Mucosa of descending colon (tissue), 3 donors: ENCODE results near the gene CHD3. TPM values are rescaled to one million over a fixed set of nuclear protein-coding genes. Genes with fewer than 3 reads are reported as not detected.

Source experiments
- ATAC-seq: fragments of 200-7000 bp; cut with Tn5 transposase; one replicate; pipeline ENCODE4 v1.9.1; 2020; ENCODE audit warnings: mild to moderate bottlenecking, moderate library complexity
- DNase-seq, 3 donors: peaks; one replicate each; pipeline ENCODE4 v3.0.0-alpha.2; 2020
- H3K36me3 ChIP-seq: fragments of 200-600 bp; one replicate; pipeline ENCODE4 v1.8.0; 2021; ENCODE audit warnings: low read depth, mild to moderate bottlenecking
- H3K4me1 ChIP-seq: fragments of 200-600 bp; one replicate; pipeline ENCODE4 v1.8.0; 2021; ENCODE audit warnings: low read depth, mild to moderate bottlenecking
- H3K4me3 ChIP-seq: fragments of 200-600 bp; one replicate; pipeline ENCODE4 v1.8.0; 2021; ENCODE audit warnings: mild to moderate bottlenecking
- H3K9me3 ChIP-seq: fragments of 200-600 bp; one replicate; pipeline ENCODE4 v1.8.0; 2021; ENCODE audit warnings: mild to moderate bottlenecking
- intact Hi-C, 2 donors: fragments of 100-400 bp; cut with DNase I in 1 of 2; cut with micrococcal nuclease in 1 of 2; formaldehyde crosslinking; loops; one replicate each; pipeline versions ENCODE4 v1.11.0 to v1.11.1; 2022; cut with DNase I, micrococcal nuclease
- total RNA-seq, 3 donors: library from RNA; stranded (reverse); fragmentation: NEBNext Ultra II Directional in 2 of 3; extraction: Animal tissue kit (Norgen Biotek cat#: 25700) in 2 of 3; gene quantifications; one replicate each; pipeline versions ENCODE4 v1.2.1 to v1.2.4, GENCODE V29; 2021 to 2023
- TF ChIP-seq, protein P1 (sequence below): fragments of 200-600 bp; IDR thresholded peaks from one replicate; pipeline ENCODE4 v1.8.0; 2022; ENCODE audit warnings: antibody characterized with exemption, mild to moderate bottlenecking
- donor health status: DM: no; HTN: no; CAD: no; lungs with moderate emphysema.
- donor health status: DM: no; HTN: no; CAD: no.
- donor health status: DM: no; HTN: yes; CAD: no.

Gene CHD3
- total RNA-seq, 3 donors from 2014 or later: 52.7 to 151 (median 56.5) TPM

DNA sequence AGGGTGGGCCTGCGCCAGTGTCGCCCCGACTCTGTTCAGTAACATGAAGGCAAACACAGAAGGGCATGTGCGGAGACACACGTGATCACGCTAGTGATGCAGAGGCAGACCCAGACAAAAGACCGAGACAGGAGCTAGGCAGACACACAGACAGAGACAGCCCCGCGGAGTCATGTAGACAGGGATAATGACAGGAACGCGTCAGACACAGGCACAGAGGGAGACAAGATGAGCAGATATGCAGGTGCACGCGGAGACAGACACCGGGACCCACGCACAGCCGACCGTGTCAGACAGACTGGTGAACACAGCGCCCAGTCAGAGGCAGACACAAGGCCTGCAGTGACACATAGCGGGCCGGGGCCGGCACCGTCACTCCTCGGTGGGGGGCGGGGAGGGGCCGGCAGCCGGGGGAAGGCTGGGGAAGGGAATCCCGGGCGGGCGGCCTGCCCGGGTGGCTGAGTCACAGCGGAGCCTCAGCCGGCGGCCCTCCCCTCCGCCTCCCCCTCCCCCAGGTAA, 47.1 kb upstream of the CHD3 start:
- Histone ChIP-seq H3K9me3 (no peaks in the 10 kb centered on the region), H3K4me1 (peaks cover 52% of the 10 kb centered on the region), H3K36me3 (no peaks in the 10 kb centered on the region), H3K4me3 (peak overlapping the region; percentile 51)
- TF ChIP-seq, protein P1, sequence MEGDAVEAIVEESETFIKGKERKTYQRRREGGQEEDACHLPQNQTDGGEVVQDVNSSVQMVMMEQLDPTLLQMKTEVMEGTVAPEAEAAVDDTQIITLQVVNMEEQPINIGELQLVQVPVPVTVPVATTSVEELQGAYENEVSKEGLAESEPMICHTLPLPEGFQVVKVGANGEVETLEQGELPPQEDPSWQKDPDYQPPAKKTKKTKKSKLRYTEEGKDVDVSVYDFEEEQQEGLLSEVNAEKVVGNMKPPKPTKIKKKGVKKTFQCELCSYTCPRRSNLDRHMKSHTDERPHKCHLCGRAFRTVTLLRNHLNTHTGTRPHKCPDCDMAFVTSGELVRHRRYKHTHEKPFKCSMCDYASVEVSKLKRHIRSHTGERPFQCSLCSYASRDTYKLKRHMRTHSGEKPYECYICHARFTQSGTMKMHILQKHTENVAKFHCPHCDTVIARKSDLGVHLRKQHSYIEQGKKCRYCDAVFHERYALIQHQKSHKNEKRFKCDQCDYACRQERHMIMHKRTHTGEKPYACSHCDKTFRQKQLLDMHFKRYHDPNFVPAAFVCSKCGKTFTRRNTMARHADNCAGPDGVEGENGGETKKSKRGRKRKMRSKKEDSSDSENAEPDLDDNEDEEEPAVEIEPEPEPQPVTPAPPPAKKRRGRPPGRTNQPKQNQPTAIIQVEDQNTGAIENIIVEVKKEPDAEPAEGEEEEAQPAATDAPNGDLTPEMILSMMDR: no peak
- intact Hi-C loops: no loop called here
- DNase-seq (peak; percentile 80 to 92 (median 87)), ATAC-seq (peak; percentile 23)

DNA sequence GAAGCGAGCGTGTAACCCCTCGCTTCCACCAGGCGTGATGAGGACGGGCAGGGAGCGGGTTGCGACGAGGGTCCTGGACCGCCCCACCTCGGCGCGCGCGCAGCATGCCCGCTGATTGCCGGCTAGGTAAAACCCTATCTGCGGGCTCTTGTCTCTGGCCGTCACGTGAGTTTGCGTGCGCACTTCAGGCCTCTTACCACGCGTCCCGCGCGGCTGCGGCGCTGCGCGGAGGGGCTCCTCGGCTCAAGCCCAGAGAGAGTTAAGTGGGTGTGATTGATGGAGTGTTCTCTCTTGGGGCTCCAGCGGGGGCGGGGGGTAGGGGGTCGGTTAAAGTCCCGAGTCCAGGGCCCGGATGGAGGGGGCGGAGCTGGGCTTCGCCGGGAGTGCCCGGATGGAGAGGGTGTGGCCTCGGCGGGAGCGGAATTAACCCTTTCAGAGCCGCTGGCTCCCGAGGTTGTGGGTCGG, 46.6 kb upstream of the CHD3 start:
- Histone ChIP-seq H3K4me1 (peaks cover 49% of the 10 kb centered on the region), H3K9me3 (no peaks in the 10 kb centered on the region), H3K4me3 (peak overlapping the region; percentile 51), H3K36me3 (no peaks in the 10 kb centered on the region)
- ATAC-seq (peak; percentile 65), DNase-seq (peak; percentile 93 to 95 (median 94))
- TF ChIP-seq, protein P1: no peak
- intact Hi-C loops: no loop called here

DNA sequence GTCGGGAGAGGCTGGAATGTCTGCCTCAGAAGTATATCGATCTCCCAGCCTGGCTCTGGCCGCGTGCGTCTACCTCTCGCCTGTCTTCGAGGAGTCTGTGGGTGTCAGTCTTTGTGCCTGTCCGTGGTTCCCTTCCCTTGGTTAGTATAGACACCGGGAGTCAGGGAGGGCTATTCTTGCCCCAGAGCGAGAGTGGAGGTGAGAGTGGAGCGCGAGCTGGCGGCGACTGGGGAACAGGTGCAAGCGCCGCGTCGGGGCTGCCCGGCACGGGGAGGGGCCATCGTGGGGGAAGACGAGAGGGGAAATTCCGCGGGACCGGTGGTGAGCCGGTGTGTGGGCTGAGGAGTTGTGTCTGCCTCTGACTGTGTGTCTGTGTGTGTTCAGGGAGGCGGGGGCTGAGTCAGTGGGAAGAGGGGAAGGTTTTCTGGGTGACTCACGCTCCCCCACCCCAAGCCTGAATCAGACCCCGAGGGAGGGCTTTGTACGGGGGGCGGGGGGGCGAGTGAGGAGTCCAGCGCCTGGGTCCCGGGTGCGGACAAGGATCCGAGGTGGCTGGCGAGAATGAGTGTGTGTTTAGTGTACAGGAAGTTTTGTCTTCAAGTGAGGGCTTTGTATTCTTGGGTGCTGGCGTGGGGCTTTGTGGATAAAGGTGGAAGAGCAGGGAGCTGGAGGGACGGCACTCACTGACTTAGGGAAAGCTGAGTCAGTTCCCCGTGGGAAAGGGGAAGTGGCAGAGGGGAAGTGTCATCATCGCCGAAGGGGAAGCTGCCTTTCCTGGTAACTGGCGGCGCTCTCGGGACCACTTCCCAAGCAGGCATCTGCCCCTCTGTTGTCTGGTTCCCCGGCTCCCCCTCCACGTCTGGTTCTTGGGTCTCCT, 46.0 kb upstream of the CHD3 start:
- Histone ChIP-seq H3K9me3 (no peaks in the 10 kb centered on the region), H3K4me1 (peaks cover 42% of the 10 kb centered on the region), H3K36me3 (no peaks in the 10 kb centered on the region), H3K4me3 (peak overlapping the region; percentile 51)
- DNase-seq (peak; percentile 73 to 91 (median 83)), ATAC-seq (peak; percentile 24)
- intact Hi-C loops: no loop called here
- TF ChIP-seq, protein P1: no peak

DNA sequence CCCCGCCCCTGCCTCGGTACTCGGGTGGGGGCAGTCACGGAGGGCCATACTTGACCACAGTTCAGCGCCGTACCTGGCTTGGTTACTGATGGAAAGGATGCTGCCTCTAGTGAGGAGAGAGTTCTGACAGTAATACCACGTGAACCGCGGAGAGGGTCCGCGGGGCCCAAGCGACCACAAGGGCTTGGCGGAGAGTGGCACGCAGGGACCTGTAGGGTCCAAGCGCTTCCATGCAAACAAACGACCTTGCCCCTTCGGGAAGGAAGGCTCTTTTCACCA, 45.4 kb upstream of the CHD3 start:
- Histone ChIP-seq H3K9me3 (no peaks in the 10 kb centered on the region), H3K4me3 (peak overlapping the region; percentile 51), H3K4me1 (peaks cover 39% of the 10 kb centered on the region), H3K36me3 (no peaks in the 10 kb centered on the region)
- ATAC-seq (no peak), DNase-seq (peak in 1 of 3 donors; percentile 75)
- intact Hi-C loops: no loop called here
- TF ChIP-seq, protein P1: no peak

DNA sequence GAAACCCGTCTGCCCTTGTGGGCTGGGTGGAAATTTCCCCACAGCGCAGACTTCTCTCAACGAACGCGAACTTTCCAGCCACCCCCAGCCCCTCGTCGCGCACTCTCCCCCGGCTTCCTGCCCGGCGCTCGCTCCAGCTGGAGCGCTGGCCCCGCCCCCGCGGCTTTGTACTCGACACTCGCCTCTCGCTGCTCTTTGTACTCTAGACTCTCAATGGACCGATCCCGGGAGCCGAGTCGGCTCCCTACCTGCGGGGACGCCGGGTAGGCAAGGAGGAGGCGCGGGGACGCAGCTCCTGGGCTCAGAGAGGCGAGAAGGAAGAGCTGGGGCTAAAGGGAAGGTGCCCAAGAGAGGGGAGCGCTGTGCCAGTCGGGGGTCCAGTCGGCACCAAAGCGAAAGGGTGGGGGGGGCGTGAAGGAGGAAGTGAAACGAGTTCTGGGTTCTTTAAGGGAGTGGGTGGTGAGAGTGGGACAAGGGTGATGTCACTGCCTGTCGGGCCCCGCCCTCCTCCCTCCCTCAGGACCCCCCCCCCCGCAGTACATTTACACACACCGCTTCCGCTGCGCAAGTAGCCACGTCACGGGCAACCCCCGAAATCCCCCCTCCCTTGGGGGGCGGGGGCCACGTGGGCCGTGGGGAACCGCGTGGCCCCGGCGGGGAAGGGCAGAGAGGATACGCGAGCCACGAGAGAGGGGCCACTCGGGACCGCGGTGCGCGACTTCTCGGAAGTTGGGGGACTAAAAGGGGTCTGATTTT, 44.9 kb upstream of the CHD3 start:
- Histone ChIP-seq H3K36me3 (no peaks in the 10 kb centered on the region), H3K9me3 (no peaks in the 10 kb centered on the region), H3K4me1 (peaks cover 35% of the 10 kb centered on the region), H3K4me3 (peak overlapping the region; percentile 51)
- DNase-seq: peak; percentile 92 to 94 (median 93)
- intact Hi-C loops: no loop called here
- peak; percentile 62 for ATAC-seq
- TF ChIP-seq, protein P1: no peak
